Inflammatory macrophage treated with lipopolysaccharide for 1 hour (primary cell): ENCODE results near the gene PCSK4.
A peak's percentile ranks its signal among the peaks of the same experiment; 100 is the strongest.

Experiments
- DNase-seq, 2 donors: peaks; one replicate each; pipeline ENCODE4 v3.0.0-alpha.2; 2020 to 2022

Gene PCSK4

GRCh38 chr19:1469255-1470054 lies 20.7 kb downstream of the PCSK4 start:
- no peak for DNase-seq

- peak; percentile 8 to 34 for DNase-seq
These were observed 21.3 kb downstream of the PCSK4 start for GRCh38 chr19:1468821-1469254.

- DNase-seq: no peak
These were observed 21.8 kb downstream of the PCSK4 start for GRCh38 chr19:1468274-1468820.

- DNase-seq: no peak
These were observed 22.5 kb downstream of the PCSK4 start for GRCh38 chr19:1467490-1468273.

- DNase-seq: no peak
These were observed 23.0 kb downstream of the PCSK4 start for GRCh38 chr19:1467215-1467489.

GRCh38 chr19:1466461-1467214 lies 23.5 kb downstream of the PCSK4 start:
- DNase-seq: no peak

- DNase-seq: no peak
These were observed 24.1 kb downstream of the PCSK4 start for GRCh38 chr19:1466018-1466460.

- DNase-seq: peak in 1 of 2 donors; percentile 34
These were observed 24.7 kb downstream of the PCSK4 start for GRCh38 chr19:1465191-1466016.

GRCh38 chr19:1461862-1462261 lies 28.3 kb downstream of the PCSK4 start:
- DNase-seq: no peak

- DNase-seq: no peak
These were observed 29.8 kb downstream of the PCSK4 start for GRCh38 chr19:1460033-1460995.

GRCh38 chr19:1459479-1459878 lies 30.7 kb downstream of the PCSK4 start:
- peak; percentile 79 to 80 for DNase-seq

GRCh38 chr19:1457892-1458291 lies 32.3 kb downstream of the PCSK4 start:
- DNase-seq: no peak

- DNase-seq: no peak
These were observed 33.0 kb downstream of the PCSK4 start for GRCh38 chr19:1457031-1457739.

GRCh38 chr19:1456121-1456900 lies 33.8 kb downstream of the PCSK4 start:
- no peak for DNase-seq

GRCh38 chr19:1455336-1456120 lies 34.6 kb downstream of the PCSK4 start:
- peak; percentile 66 to 87 for DNase-seq

- no peak for DNase-seq
These were observed 35.2 kb downstream of the PCSK4 start for GRCh38 chr19:1455002-1455335.

GRCh38 chr19:1453525-1454364 lies 36.4 kb downstream of the PCSK4 start:
- peak; percentile 26 to 52 for DNase-seq
